ENCODE results near the gene COPB1.

COPB1 gene

GRCh38 chr11:14463623-14464022 lies 36.0 kb downstream of the COPB1 start:
- Histone ChIP-seq H3K9me2 (replicated peaks; ENCODE audit: control insufficient read depth, low read length) (no peaks in the 10 kb centered on the region), H4K20me1 (ENCODE audit: control insufficient read depth, insufficient read depth, low read depth, low read length) (no peaks in the 10 kb centered on the region), H3F3A (ENCODE audit: control insufficient read depth, insufficient read depth) (no peaks in the 10 kb centered on the region), H3K27me3 (ENCODE audit: control insufficient read depth, low read length) (no peaks in the 10 kb centered on the region), H3K79me2 (ENCODE audit: control insufficient read depth, low read length) (no peaks in the 10 kb centered on the region), H3K4me3 (ENCODE audit: low read length) (no peak overlapping the region), H3K4me2 (ENCODE audit: low read length) (no peak overlapping the region), H3K4me1 (ENCODE audit: control insufficient read depth, low read length) (no peaks in the 10 kb centered on the region), H3K9me3 (ENCODE audit: control insufficient read depth, insufficient read depth, low read length) (no peaks in the 10 kb centered on the region), H3K27ac (ENCODE audit: low read depth, low read length) (no peak overlapping the region), H3K36me3 (ENCODE audit: control insufficient read depth, low read length) (peaks cover 93% of the 10 kb centered on the region)
- TF ChIP-seq CTCF (IDR thresholded peaks at IDR 0.05; ENCODE audit: low read depth, low read length, poor library complexity, severe bottlenecking) (no peak), EZH2phosphoT487 (IDR thresholded peaks at IDR 0.05; ENCODE audit: borderline replicate concordance, low read length) (no peak)

- Histone ChIP-seq H3K36me3 (ENCODE audit: control insufficient read depth, low read length) (peaks cover 80% of the 10 kb centered on the region), H3K9me3 (ENCODE audit: control insufficient read depth, insufficient read depth, low read length) (no peaks in the 10 kb centered on the region), H3K79me2 (ENCODE audit: control insufficient read depth, low read length) (no peaks in the 10 kb centered on the region), H3K27me3 (ENCODE audit: control insufficient read depth, low read length) (no peaks in the 10 kb centered on the region), H3K4me2 (ENCODE audit: low read length) (no peak overlapping the region), H3K27ac (ENCODE audit: low read depth, low read length) (no peak overlapping the region), H3K9me2 (replicated peaks; ENCODE audit: control insufficient read depth, low read length) (no peaks in the 10 kb centered on the region), H3K4me1 (ENCODE audit: control insufficient read depth, low read length) (no peaks in the 10 kb centered on the region), H3F3A (ENCODE audit: control insufficient read depth, insufficient read depth) (peaks cover 18% of the 10 kb centered on the region), H4K20me1 (ENCODE audit: control insufficient read depth, insufficient read depth, low read depth, low read length) (no peaks in the 10 kb centered on the region), H3K4me3 (ENCODE audit: low read length) (no peak overlapping the region)
- TF ChIP-seq CTCF (IDR thresholded peaks at IDR 0.05; ENCODE audit: low read depth, low read length, poor library complexity, severe bottlenecking) (no peak), EZH2phosphoT487 (IDR thresholded peaks at IDR 0.05; ENCODE audit: borderline replicate concordance, low read length) (no peak)
Observed at GRCh38 chr11:14460147-14460546, 39.5 kb downstream of the COPB1 start.

- no peaks in the 10 kb centered on the region for H3K9me3 ChIP-seq (ENCODE audit: control insufficient read depth, insufficient read depth, low read length)
- no peak overlapping the region for H3K27ac ChIP-seq (ENCODE audit: low read depth, low read length)
- no peak overlapping the region for H3K4me2 ChIP-seq (ENCODE audit: low read length)
- H3K4me1 ChIP-seq (ENCODE audit: control insufficient read depth, low read length), result no peaks in the 10 kb centered on the region
- peaks cover 63% of the 10 kb centered on the region for H3K36me3 ChIP-seq (ENCODE audit: control insufficient read depth, low read length)
- TF ChIP-seq EZH2phosphoT487 (IDR thresholded peaks at IDR 0.05; ENCODE audit: borderline replicate concordance, low read length) (no peak), CTCF (IDR thresholded peaks at IDR 0.05; ENCODE audit: low read depth, low read length, poor library complexity, severe bottlenecking) (no peak)
- H3K4me3 ChIP-seq (ENCODE audit: low read length), result no peak overlapping the region
- H3K9me2 ChIP-seq (replicated peaks; ENCODE audit: control insufficient read depth, low read length), result no peaks in the 10 kb centered on the region
- H4K20me1 ChIP-seq (ENCODE audit: control insufficient read depth, insufficient read depth, low read depth, low read length), result no peaks in the 10 kb centered on the region
- H3F3A ChIP-seq (ENCODE audit: control insufficient read depth, insufficient read depth), result peaks cover 19% of the 10 kb centered on the region
- H3K79me2 ChIP-seq (ENCODE audit: control insufficient read depth, low read length), result no peaks in the 10 kb centered on the region
- H3K27me3 ChIP-seq (ENCODE audit: control insufficient read depth, low read length), result no peaks in the 10 kb centered on the region
Observed at GRCh38 chr11:14458377-14458776, 41.2 kb downstream of the COPB1 start.
